ENCODE results near the gene KCNK4.
"Not testable (repeated sequence)": the region's sequence is repeated elsewhere in the genome, so short reads cannot be mapped to it uniquely, and the experiment has no call there.

KCNK4 gene

GRCh38 chr11:64291262-64291751, at the start of gene KCNK4:
KCNK4 (plus strand) TSS chr11:64291302; CDS start chr11:64293019, 1,717 bp downstream.
- no peak for DNase-seq

- peak; percentile 98 for DNase-seq
These were observed 49.4 kb upstream of the KCNK4 start for GRCh38 chr11:64241491-64242374.

GRCh38 chr11:64243236-64243854, 47.8 kb upstream of the KCNK4 start:
- no peak for DNase-seq

GRCh38 chr11:64244107-64244506, 47.0 kb upstream of the KCNK4 start:
- no peak for DNase-seq

- no peak for DNase-seq
These were observed 46.1 kb upstream of the KCNK4 start for GRCh38 chr11:64244966-64245365.

GRCh38 chr11:64245401-64245796, 45.7 kb upstream of the KCNK4 start:
- no peak for DNase-seq

- peak; percentile 43 for DNase-seq
These were observed 45.1 kb upstream of the KCNK4 start for GRCh38 chr11:64245797-64246620.

GRCh38 chr11:64246621-64246870, 44.6 kb upstream of the KCNK4 start:
- not testable (repeated sequence) for DNase-seq

- DNase-seq = peak; percentile 79
These were observed 44.0 kb upstream of the KCNK4 start, which contains the start of gene PPP1R14B for GRCh38 chr11:64246871-64247728. PPP1R14B (minus strand) TSS chr11:64246943; CDS start chr11:64246673, 270 bp downstream.

GRCh38 chr11:64247729-64248531, 43.2 kb upstream of the KCNK4 start:
- no peak for DNase-seq

- DNase-seq = no peak
These were observed 42.5 kb upstream of the KCNK4 start for GRCh38 chr11:64248578-64248977.

- no peak for DNase-seq
These were observed 42.1 kb upstream of the KCNK4 start for GRCh38 chr11:64249038-64249437.

GRCh38 chr11:64249563-64250414, 41.3 kb upstream of the KCNK4 start:
- DNase-seq = no peak

- DNase-seq = no peak
These were observed 40.6 kb upstream of the KCNK4 start for GRCh38 chr11:64250415-64251015.

GRCh38 chr11:64251016-64251752, 39.9 kb upstream of the KCNK4 start, which contains the start of gene PLCB3:
PLCB3 (plus strand) TSS chr11:64251530; CDS start chr11:64251650, 120 bp downstream.
- peak; percentile 61 for DNase-seq

- DNase-seq = no peak
These were observed 39.4 kb upstream of the KCNK4 start for GRCh38 chr11:64251753-64252002.

GRCh38 chr11:64252003-64252872, 38.9 kb upstream of the KCNK4 start:
- DNase-seq = no peak

- no peak for DNase-seq
These were observed 38.1 kb upstream of the KCNK4 start for GRCh38 chr11:64253043-64253442.
